Fibroblast of lung (primary cell): ENCODE results near the gene SCN5A.

ENCODE experiments used
- EZH2 ChIP-seq: IDR thresholded peaks from 2 replicates; pipeline ENCODE4 v1.5.1; 2012; ENCODE audit warnings: low read length, control low read depth, mild to moderate bottlenecking; ENCODE audit errors: missing control alignments
- TF ChIP-seq, protein P1 (sequence below), 2 donors: IDR thresholded peaks in 1 of 2; conservative IDR thresholded peaks in 1 of 2; 1 replicate in 1 of 2; 2 replicates in 1 of 2; pipeline ENCODE4 v1.5.1; 2011 to 2012; ENCODE audit warnings: low read length in 2 of 2, control low read depth in 1 of 2, inconsistent platforms in 1 of 2, low read depth in 1 of 2, mild to moderate bottlenecking in 1 of 2

DNA sequence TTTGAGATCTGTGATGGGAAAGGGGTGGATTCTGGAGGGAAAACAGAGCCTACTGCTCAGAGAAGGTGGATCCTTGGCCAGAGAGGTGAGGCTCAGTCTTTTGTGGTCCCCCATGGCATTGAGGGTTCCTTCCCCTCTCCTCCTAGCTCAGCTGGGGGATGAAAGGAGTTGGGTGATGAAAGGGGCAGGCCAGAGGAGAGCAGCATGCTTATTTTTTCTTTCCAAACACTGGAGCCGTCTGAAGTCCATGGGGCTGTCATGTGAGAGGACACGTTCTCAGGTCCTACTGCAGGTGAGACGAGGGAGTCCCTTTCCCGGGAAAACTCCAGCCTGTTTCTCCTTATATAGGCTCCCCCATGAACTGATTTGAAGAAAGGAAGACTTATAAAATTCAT, 71.4 kb downstream of the SCN5A start:
- TF ChIP-seq, protein P1, sequence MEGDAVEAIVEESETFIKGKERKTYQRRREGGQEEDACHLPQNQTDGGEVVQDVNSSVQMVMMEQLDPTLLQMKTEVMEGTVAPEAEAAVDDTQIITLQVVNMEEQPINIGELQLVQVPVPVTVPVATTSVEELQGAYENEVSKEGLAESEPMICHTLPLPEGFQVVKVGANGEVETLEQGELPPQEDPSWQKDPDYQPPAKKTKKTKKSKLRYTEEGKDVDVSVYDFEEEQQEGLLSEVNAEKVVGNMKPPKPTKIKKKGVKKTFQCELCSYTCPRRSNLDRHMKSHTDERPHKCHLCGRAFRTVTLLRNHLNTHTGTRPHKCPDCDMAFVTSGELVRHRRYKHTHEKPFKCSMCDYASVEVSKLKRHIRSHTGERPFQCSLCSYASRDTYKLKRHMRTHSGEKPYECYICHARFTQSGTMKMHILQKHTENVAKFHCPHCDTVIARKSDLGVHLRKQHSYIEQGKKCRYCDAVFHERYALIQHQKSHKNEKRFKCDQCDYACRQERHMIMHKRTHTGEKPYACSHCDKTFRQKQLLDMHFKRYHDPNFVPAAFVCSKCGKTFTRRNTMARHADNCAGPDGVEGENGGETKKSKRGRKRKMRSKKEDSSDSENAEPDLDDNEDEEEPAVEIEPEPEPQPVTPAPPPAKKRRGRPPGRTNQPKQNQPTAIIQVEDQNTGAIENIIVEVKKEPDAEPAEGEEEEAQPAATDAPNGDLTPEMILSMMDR (conservative IDR thresholded peaks at IDR 0.05 in 1 of 2, IDR thresholded peaks at IDR 0.05 in 1 of 2; ENCODE audit: low read depth in 1 of 2, low read length in 2 of 2) = no peak
- no peak for TF ChIP-seq EZH2
